ENCODE data around the gene USP3. TPM values are rescaled to one million over a fixed set of nuclear protein-coding genes. Genes with fewer than 3 reads are reported as not detected.

Gene USP3
- total RNA-seq, 2 donors from 2014 or later = 57.6 to 74.2 TPM

- Histone ChIP-seq H3K9me3 (no peaks in the 10 kb centered on the region), H3K9ac (ENCODE audit: low read depth in 2 of 2, low read length in 2 of 2) (no peak overlapping the region), H3K4me3 (no peak overlapping the region), H3K4me1 (peaks cover 1% of the 10 kb centered on the region), H3K36me3 (no peaks in the 10 kb centered on the region), H3K27me3 (no peaks in the 10 kb centered on the region), H3K27ac (no peak overlapping the region)
- no peak for DNase-seq
- no peak for TF ChIP-seq CTCF (IDR thresholded peaks at IDR 0.05)
- intact Hi-C loops (cut with DNase I) = no loop called here
Measured at GRCh38 chr15:63526401-63526800, 22.0 kb downstream of the USP3 start.

DNA sequence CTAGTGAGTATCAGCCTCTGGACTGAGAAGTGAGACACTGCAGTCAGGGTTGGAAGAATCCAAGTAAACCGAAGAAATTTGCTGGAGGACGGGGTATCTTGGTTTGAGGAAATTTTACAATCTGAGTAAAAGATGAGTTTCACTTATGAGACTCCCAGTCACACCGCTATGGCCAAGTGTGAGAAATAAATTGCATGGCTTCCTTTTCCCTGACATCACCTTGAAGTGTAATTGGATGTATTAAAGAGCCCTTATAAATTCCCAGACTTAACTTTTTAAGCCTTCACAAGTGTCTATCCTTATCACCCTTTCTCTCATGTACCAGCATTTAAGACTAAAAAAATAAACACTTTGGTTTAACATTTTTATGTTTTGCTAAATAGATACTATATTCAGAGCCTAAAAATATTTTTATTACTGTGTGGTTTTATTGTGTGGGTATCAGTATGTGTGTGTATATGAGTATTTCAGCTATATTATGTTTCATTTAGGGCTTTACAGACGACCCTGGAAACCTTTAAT, 23.8 kb downstream of the USP3 start:
- Histone ChIP-seq H3K36me3 (no peaks in the 10 kb centered on the region), H3K27me3 (no peaks in the 10 kb centered on the region), H3K4me3 (no peak overlapping the region), H3K27ac (no peak overlapping the region), H3K9ac (ENCODE audit: low read depth in 2 of 2, low read length in 2 of 2) (no peak overlapping the region), H3K4me1 (no peaks in the 10 kb centered on the region), H3K9me3 (no peaks in the 10 kb centered on the region)
- intact Hi-C loops (cut with DNase I) = no loop called here
- no peak for TF ChIP-seq CTCF (IDR thresholded peaks at IDR 0.05)
- no peak for DNase-seq

GRCh38 chr15:63530235-63530634, 25.8 kb downstream of the USP3 start:
- Histone ChIP-seq H3K9me3 (no peaks in the 10 kb centered on the region), H3K9ac (ENCODE audit: low read depth in 2 of 2, low read length in 2 of 2) (no peak overlapping the region), H3K4me1 (no peaks in the 10 kb centered on the region), H3K27me3 (no peaks in the 10 kb centered on the region), H3K27ac (no peak overlapping the region), H3K36me3 (no peaks in the 10 kb centered on the region), H3K4me3 (no peak overlapping the region)
- no peak for TF ChIP-seq CTCF (IDR thresholded peaks at IDR 0.05)
- intact Hi-C loops (cut with DNase I) = no loop called here
- no peak for DNase-seq

DNA sequence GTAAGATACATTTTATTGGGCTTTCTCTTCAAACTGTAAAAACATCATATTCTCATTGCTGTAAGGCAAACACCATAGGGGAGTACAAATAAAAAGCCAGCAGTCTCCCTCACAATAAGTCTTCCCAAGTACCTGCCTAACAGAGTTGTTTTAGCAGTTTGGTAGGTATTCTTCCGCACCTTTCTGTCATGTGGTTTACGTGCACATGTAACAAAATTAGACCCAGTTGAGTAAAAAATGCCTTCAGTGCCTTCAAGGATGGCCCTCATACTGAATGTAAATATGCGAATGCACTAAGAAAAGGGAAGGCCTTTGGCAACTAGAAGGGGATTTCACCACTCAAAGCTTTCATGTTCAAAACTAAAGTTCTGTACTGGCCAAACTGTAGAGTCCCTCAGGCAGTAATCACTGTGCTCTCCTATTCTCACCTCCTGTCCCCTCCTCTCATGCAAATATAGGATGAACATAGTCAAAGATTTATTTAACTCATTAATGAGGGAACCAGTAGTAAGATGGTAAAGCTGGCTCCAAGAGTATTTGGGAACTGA, 26.4 kb downstream of the USP3 start:
- no peaks in the 10 kb centered on the region for H3K4me1 ChIP-seq
- intact Hi-C loops (cut with DNase I) = no loop called here
- no peaks in the 10 kb centered on the region for H3K27me3 ChIP-seq
- H3K36me3 ChIP-seq = no peaks in the 10 kb centered on the region
- no peaks in the 10 kb centered on the region for H3K9me3 ChIP-seq
- no peak overlapping the region for H3K27ac ChIP-seq
- no peak overlapping the region for H3K4me3 ChIP-seq
- no peak for TF ChIP-seq CTCF (IDR thresholded peaks at IDR 0.05)
- H3K9ac ChIP-seq (ENCODE audit: low read depth in 2 of 2, low read length in 2 of 2) = no peak overlapping the region
- no peak for DNase-seq

DNA sequence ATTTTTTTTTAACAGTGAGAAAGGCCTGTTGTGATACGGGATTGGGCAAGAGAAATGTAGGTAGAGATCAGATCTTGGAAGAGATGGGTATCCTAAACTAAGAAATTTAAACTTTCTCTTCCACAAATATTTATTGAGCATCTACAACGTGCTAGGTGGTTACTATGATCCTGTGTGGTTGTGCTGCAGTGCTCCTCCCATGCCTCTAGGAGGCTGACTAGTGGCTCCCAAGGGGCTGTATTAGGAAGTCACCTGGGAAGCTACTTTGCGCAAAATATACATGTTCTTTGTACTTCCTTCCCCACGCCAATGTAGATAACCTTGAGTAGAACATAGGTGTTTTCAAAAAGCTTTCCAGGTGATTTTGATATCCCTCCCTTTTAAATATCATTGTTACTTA, 27.2 kb downstream of the USP3 start:
- intact Hi-C loops (cut with DNase I) = no loop called here
- H3K27me3 ChIP-seq = no peaks in the 10 kb centered on the region
- no peak for TF ChIP-seq CTCF (IDR thresholded peaks at IDR 0.05)
- no peaks in the 10 kb centered on the region for H3K4me1 ChIP-seq
- DNase-seq = no peak
- H3K9me3 ChIP-seq = no peaks in the 10 kb centered on the region
- no peak overlapping the region for H3K9ac ChIP-seq (ENCODE audit: low read depth in 2 of 2, low read length in 2 of 2)
- H3K4me3 ChIP-seq = no peak overlapping the region
- H3K27ac ChIP-seq = no peak overlapping the region
- no peaks in the 10 kb centered on the region for H3K36me3 ChIP-seq
